Activated CD8-positive, alpha-beta memory T cell treated with anti-CD3 and anti-CD28 coated beads, Interleukin-2, amount 50 U/mL, for 1 hour (primary cell): Measurements from ENCODE around the gene RNF126.
"Not testable (repeated sequence)": the region's sequence is repeated elsewhere in the genome, so short reads cannot be mapped to it uniquely, and the experiment has no call there.

ENCODE experiments used
- DNase-seq: peaks from one replicate; pipeline ENCODE4 v3.0.0-alpha.2; 2020; ENCODE audit errors: extremely low read depth

Gene RNF126

GRCh38 chr19:628168-628567, 34.8 kb downstream of the RNF126 start:
- no peak for DNase-seq

- DNase-seq: not testable (repeated sequence)
These were observed 36.4 kb downstream of the RNF126 start for GRCh38 chr19:626566-626965.

- DNase-seq: no peak
These were observed 37.8 kb downstream of the RNF126 start for GRCh38 chr19:625257-625656.

- no peak for DNase-seq
These were observed 38.4 kb downstream of the RNF126 start for GRCh38 chr19:624433-625109.

- DNase-seq: no peak
These were observed 39.0 kb downstream of the RNF126 start for GRCh38 chr19:623974-624373.

- DNase-seq: no peak
These were observed 39.7 kb downstream of the RNF126 start for GRCh38 chr19:623175-623916.

GRCh38 chr19:622666-623065, 40.3 kb downstream of the RNF126 start:
- no peak for DNase-seq

GRCh38 chr19:621819-622218, 41.2 kb downstream of the RNF126 start:
- DNase-seq: no peak

GRCh38 chr19:621191-621590, 41.8 kb downstream of the RNF126 start:
- not testable (repeated sequence) for DNase-seq

- no peak for DNase-seq
These were observed 42.7 kb downstream of the RNF126 start for GRCh38 chr19:620166-620862.

GRCh38 chr19:619286-620002, 43.6 kb downstream of the RNF126 start:
- no peak for DNase-seq

GRCh38 chr19:618674-619285, 44.2 kb downstream of the RNF126 start:
- no peak for DNase-seq

GRCh38 chr19:618247-618619, 44.8 kb downstream of the RNF126 start:
- DNase-seq: no peak

- DNase-seq: no peak
These were observed 45.3 kb downstream of the RNF126 start for GRCh38 chr19:617551-618246.

GRCh38 chr19:616747-617526, 46.1 kb downstream of the RNF126 start:
- no peak for DNase-seq

GRCh38 chr19:616062-616700, 46.8 kb downstream of the RNF126 start:
- DNase-seq: no peak

GRCh38 chr19:615619-616018, 47.4 kb downstream of the RNF126 start:
- no peak for DNase-seq

- DNase-seq: no peak
These were observed 49.1 kb downstream of the RNF126 start for GRCh38 chr19:613732-614567.

GRCh38 chr19:612941-613340, 50.1 kb downstream of the RNF126 start:
- no peak for DNase-seq
